ENCODE results near the gene RHCG.

RHCG gene

DNA sequence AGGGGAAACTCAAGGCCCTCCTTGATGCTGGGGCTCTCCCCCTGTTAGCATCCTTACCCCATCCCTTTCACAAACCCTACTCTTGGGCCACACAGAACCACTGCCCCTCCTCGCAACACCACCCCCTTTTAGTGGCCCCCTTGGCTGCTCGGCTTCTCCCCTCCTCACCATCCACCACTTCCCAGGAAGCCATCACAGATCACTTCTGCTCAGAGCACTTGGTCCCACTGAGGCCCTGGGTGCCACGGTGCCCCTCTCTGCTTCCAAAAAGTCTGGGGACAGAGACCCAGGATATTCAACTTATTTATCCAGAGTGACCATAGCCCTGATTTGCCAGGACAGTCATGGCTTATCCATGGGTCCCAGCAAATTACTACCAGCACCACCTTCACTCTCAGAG lies 2.4 kb downstream of the RHCG start:
- no peak overlapping the region for H3K27ac ChIP-seq (ENCODE audit: insufficient read depth, low read length, poor library complexity, severe bottlenecking)
- peaks cover 14% of the 10 kb centered on the region for H3K27me3 ChIP-seq (replicated peaks; ENCODE audit: control insufficient read depth, insufficient read depth, low read length, poor library complexity, severe bottlenecking)
- H3K4me3 ChIP-seq (ENCODE audit: insufficient read depth, low read depth, low read length, poor library complexity, severe bottlenecking), result no peak overlapping the region
- peaks cover 6% of the 10 kb centered on the region for H3K4me1 ChIP-seq (ENCODE audit: control insufficient read depth, insufficient read depth, low read length, poor library complexity, severe bottlenecking)
- no peaks in the 10 kb centered on the region for H3K36me3 ChIP-seq (ENCODE audit: control insufficient read depth, insufficient read depth, low read length)
- H3K9me3 ChIP-seq (ENCODE audit: control insufficient read depth, low read length), result no peaks in the 10 kb centered on the region
- DNase-seq, result no peak

DNA sequence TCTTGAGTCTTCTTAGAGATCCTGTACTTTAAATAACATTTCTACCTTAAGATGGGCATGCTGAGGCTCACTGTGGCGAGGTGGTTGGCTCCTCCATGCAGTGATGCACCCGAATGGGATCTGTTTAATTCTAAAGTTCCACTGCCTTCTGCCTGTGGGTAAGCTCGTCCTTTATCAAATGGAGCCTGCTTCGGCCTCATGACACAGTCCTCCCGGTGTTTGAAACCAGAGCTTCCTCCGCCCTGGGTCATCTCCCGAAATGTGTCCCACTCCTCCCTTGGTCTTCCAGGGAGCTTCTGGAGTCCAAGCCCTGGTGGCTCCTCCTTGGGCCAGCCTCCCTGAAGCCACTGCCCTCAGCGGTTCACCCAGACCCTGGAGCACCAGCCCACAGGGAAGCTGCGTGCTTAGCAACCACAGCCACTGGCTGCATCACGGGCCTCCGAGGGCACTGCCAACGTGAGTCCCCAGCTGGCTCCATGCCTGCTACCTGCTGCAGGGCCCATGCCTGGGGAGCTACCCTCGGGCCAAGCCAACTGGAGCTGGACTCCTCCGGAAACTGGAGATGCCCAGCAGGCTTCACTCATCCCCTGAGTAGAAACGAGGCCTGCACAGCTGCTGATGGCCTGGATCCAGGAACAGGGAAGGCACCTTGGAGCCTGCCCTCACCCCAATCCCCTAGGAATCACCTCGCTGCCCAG lies 3.3 kb downstream of the RHCG start:
- Histone ChIP-seq H3K27me3 (replicated peaks; ENCODE audit: control insufficient read depth, insufficient read depth, low read length, poor library complexity, severe bottlenecking) (peaks cover 14% of the 10 kb centered on the region), H3K4me3 (ENCODE audit: insufficient read depth, low read depth, low read length, poor library complexity, severe bottlenecking) (no peak overlapping the region), H3K27ac (ENCODE audit: insufficient read depth, low read length, poor library complexity, severe bottlenecking) (no peak overlapping the region), H3K9me3 (ENCODE audit: control insufficient read depth, low read length) (no peaks in the 10 kb centered on the region), H3K4me1 (ENCODE audit: control insufficient read depth, insufficient read depth, low read length, poor library complexity, severe bottlenecking) (peaks cover 6% of the 10 kb centered on the region), H3K36me3 (ENCODE audit: control insufficient read depth, insufficient read depth, low read length) (no peaks in the 10 kb centered on the region)
- DNase-seq, result no peak

DNA sequence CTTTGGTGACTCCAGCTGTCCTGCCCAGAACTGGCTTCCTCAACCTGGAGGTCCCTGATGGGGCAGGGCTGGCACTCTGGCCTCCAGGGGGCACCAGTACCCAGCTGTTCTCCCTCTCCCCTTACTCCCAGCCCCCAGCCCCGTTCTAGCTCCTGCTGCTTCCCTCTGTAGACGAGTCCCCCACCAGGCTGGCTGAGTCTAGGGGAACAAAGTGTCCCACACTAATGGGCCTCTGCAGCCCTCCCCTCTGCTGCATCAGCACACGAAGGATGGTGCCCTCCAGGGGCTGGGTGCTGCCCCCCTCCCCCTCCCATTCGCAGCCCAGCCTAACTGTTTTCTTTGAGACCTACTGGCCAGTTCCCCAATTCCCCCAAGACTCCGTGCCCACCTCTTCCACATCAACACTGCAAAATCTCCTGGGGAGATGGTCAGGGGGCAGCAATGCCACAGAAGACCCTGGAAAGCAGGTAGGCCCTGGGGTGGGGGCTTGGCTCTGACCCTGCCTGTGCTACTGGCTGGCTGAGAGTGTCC lies 4.2 kb downstream of the RHCG start:
- H3K4me3 ChIP-seq (ENCODE audit: insufficient read depth, low read depth, low read length, poor library complexity, severe bottlenecking), result no peak overlapping the region
- H3K27me3 ChIP-seq (replicated peaks; ENCODE audit: control insufficient read depth, insufficient read depth, low read length, poor library complexity, severe bottlenecking), result peaks cover 14% of the 10 kb centered on the region
- no peak for DNase-seq
- peaks cover 6% of the 10 kb centered on the region for H3K4me1 ChIP-seq (ENCODE audit: control insufficient read depth, insufficient read depth, low read length, poor library complexity, severe bottlenecking)
- H3K9me3 ChIP-seq (ENCODE audit: control insufficient read depth, low read length), result no peaks in the 10 kb centered on the region
- no peaks in the 10 kb centered on the region for H3K36me3 ChIP-seq (ENCODE audit: control insufficient read depth, insufficient read depth, low read length)
- H3K27ac ChIP-seq (ENCODE audit: insufficient read depth, low read length, poor library complexity, severe bottlenecking), result no peak overlapping the region

DNA sequence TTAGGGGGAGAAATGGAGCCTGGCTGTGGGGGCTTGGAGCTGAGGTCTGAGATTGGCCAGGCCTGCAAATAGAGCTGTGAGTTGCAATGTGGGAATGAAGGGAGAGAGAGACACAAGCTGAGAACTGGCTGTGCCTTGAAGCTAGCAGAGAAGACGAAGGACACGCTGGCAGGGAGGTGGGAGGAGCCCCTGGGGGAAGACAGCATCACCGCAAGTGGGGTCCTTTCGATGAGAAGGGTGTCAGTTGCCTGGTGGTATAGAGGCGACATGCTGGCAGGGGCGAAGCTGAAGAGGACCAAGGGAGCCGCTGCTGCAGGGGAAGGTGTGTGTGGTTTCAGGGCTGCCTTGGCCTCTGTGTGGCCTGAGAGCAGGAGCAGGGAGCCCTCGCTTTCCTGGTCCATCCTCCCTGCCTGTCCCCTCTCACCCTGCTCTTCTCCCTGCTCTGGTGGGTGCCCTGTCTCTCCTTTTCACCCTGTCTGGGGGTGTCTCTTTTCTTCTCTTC lies 5.5 kb downstream of the RHCG start:
- no peak overlapping the region for H3K27ac ChIP-seq (ENCODE audit: insufficient read depth, low read length, poor library complexity, severe bottlenecking)
- H3K27me3 ChIP-seq (replicated peaks; ENCODE audit: control insufficient read depth, insufficient read depth, low read length, poor library complexity, severe bottlenecking), result peaks cover 6% of the 10 kb centered on the region
- H3K4me3 ChIP-seq (ENCODE audit: insufficient read depth, low read depth, low read length, poor library complexity, severe bottlenecking), result no peak overlapping the region
- H3K9me3 ChIP-seq (ENCODE audit: control insufficient read depth, low read length), result no peaks in the 10 kb centered on the region
- no peak for DNase-seq
- peaks cover under 1% of the 10 kb centered on the region for H3K4me1 ChIP-seq (ENCODE audit: control insufficient read depth, insufficient read depth, low read length, poor library complexity, severe bottlenecking)
- no peaks in the 10 kb centered on the region for H3K36me3 ChIP-seq (ENCODE audit: control insufficient read depth, insufficient read depth, low read length)

GRCh38 chr15:89490081-89490813 lies 6.1 kb downstream of the RHCG start:
- no peaks in the 10 kb centered on the region for H3K4me1 ChIP-seq (ENCODE audit: control insufficient read depth, insufficient read depth, low read length, poor library complexity, severe bottlenecking)
- H3K27me3 ChIP-seq (replicated peaks; ENCODE audit: control insufficient read depth, insufficient read depth, low read length, poor library complexity, severe bottlenecking), result no peaks in the 10 kb centered on the region
- H3K9me3 ChIP-seq (ENCODE audit: control insufficient read depth, low read length), result no peaks in the 10 kb centered on the region
- no peaks in the 10 kb centered on the region for H3K36me3 ChIP-seq (ENCODE audit: control insufficient read depth, insufficient read depth, low read length)
- no peak for DNase-seq
- no peak overlapping the region for H3K4me3 ChIP-seq (ENCODE audit: insufficient read depth, low read depth, low read length, poor library complexity, severe bottlenecking)
- H3K27ac ChIP-seq (ENCODE audit: insufficient read depth, low read length, poor library complexity, severe bottlenecking), result no peak overlapping the region

DNA sequence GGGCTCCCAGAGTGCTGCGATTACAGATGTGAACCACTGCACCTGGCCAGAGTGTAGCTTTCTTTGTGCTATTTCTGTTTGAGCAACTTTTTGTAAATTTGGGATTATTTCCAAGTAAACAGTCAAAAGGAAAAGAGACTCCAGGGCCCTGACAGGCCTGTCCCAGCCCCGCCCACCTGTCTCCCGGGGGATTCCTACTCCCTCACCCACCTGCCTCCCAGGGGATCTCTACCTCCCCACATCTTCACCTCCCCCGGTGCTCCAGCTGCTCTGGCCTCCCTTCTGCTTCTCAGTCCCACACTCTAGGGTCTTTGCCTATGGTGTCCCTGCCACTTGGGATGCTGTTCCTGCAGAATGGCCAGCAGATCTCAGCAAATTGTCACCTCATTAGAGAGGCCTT lies 7.0 kb downstream of the RHCG start:
- Histone ChIP-seq H3K27ac (ENCODE audit: insufficient read depth, low read length, poor library complexity, severe bottlenecking) (no peak overlapping the region), H3K4me1 (ENCODE audit: control insufficient read depth, insufficient read depth, low read length, poor library complexity, severe bottlenecking) (no peaks in the 10 kb centered on the region), H3K9me3 (ENCODE audit: control insufficient read depth, low read length) (no peaks in the 10 kb centered on the region), H3K27me3 (replicated peaks; ENCODE audit: control insufficient read depth, insufficient read depth, low read length, poor library complexity, severe bottlenecking) (no peaks in the 10 kb centered on the region), H3K4me3 (ENCODE audit: insufficient read depth, low read depth, low read length, poor library complexity, severe bottlenecking) (no peak overlapping the region), H3K36me3 (ENCODE audit: control insufficient read depth, insufficient read depth, low read length) (no peaks in the 10 kb centered on the region)
- DNase-seq, result no peak

DNA sequence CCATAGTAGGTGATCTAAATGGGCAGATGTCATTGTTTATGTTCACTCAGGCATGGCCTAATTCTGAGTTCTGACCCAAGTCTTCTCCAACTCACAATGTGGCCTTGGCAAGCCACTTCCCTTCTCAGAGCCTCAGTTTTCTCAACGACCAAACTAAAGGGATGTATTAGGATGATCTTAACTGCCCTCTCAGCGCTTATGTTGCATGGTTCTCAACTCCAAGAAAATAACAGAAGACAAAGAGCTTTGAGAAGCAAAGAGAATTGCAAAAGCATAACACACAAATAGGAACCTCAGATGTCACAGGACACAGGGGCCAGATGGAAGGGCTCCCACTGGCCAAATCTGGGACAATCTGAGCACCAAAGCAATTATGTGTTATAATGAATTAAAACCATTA lies 8.6 kb downstream of the RHCG start:
- no peak for DNase-seq
- Histone ChIP-seq H3K4me3 (ENCODE audit: insufficient read depth, low read depth, low read length, poor library complexity, severe bottlenecking) (no peak overlapping the region), H3K27me3 (replicated peaks; ENCODE audit: control insufficient read depth, insufficient read depth, low read length, poor library complexity, severe bottlenecking) (peaks cover 6% of the 10 kb centered on the region), H3K36me3 (ENCODE audit: control insufficient read depth, insufficient read depth, low read length) (no peaks in the 10 kb centered on the region), H3K4me1 (ENCODE audit: control insufficient read depth, insufficient read depth, low read length, poor library complexity, severe bottlenecking) (no peaks in the 10 kb centered on the region), H3K27ac (ENCODE audit: insufficient read depth, low read length, poor library complexity, severe bottlenecking) (no peak overlapping the region), H3K9me3 (ENCODE audit: control insufficient read depth, low read length) (no peaks in the 10 kb centered on the region)

- H3K9me3 ChIP-seq (ENCODE audit: control insufficient read depth, low read length), result no peaks in the 10 kb centered on the region
- H3K4me3 ChIP-seq (ENCODE audit: insufficient read depth, low read depth, low read length, poor library complexity, severe bottlenecking), result peak overlapping the region; percentile 12
- H3K27ac ChIP-seq (ENCODE audit: insufficient read depth, low read length, poor library complexity, severe bottlenecking), result no peak overlapping the region
- no peaks in the 10 kb centered on the region for H3K4me1 ChIP-seq (ENCODE audit: control insufficient read depth, insufficient read depth, low read length, poor library complexity, severe bottlenecking)
- no peak for DNase-seq
- H3K36me3 ChIP-seq (ENCODE audit: control insufficient read depth, insufficient read depth, low read length), result no peaks in the 10 kb centered on the region
- peaks cover 6% of the 10 kb centered on the region for H3K27me3 ChIP-seq (replicated peaks; ENCODE audit: control insufficient read depth, insufficient read depth, low read length, poor library complexity, severe bottlenecking)
Measured at GRCh38 chr15:89486726-89487050, 9.7 kb downstream of the RHCG start.

DNA sequence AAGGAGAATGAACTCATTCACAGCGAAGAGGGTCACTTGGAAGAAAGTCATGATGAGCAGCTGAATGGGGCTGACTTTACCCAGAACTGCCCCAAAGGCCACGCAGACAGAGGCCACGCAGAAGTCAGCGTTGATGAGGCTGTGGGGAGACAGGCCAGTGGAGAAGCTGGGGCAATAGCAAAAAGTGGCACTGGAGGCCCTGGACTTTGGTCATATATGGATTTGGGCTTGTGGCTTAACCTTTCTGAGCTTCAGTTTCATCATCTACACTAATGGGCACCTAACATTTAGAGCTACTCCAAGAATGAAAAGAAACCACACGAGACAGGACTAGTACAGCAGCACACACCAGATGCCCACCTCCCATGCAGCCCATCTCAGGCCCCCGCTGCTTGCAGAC lies 13.3 kb downstream of the RHCG start:
- no peak for DNase-seq
- no peaks in the 10 kb centered on the region for H3K9me3 ChIP-seq (ENCODE audit: control insufficient read depth, low read length)
- no peaks in the 10 kb centered on the region for H3K36me3 ChIP-seq (ENCODE audit: control insufficient read depth, insufficient read depth, low read length)
- peaks cover 6% of the 10 kb centered on the region for H3K27me3 ChIP-seq (replicated peaks; ENCODE audit: control insufficient read depth, insufficient read depth, low read length, poor library complexity, severe bottlenecking)
- no peak overlapping the region for H3K4me3 ChIP-seq (ENCODE audit: insufficient read depth, low read depth, low read length, poor library complexity, severe bottlenecking)
- H3K4me1 ChIP-seq (ENCODE audit: control insufficient read depth, insufficient read depth, low read length, poor library complexity, severe bottlenecking), result no peaks in the 10 kb centered on the region
- no peak overlapping the region for H3K27ac ChIP-seq (ENCODE audit: insufficient read depth, low read length, poor library complexity, severe bottlenecking)

GRCh38 chr15:89482139-89482538 lies 14.2 kb downstream of the RHCG start:
- no peak for DNase-seq
- Histone ChIP-seq H3K36me3 (ENCODE audit: control insufficient read depth, insufficient read depth, low read length) (no peaks in the 10 kb centered on the region), H3K4me3 (ENCODE audit: insufficient read depth, low read depth, low read length, poor library complexity, severe bottlenecking) (no peak overlapping the region), H3K9me3 (ENCODE audit: control insufficient read depth, low read length) (no peaks in the 10 kb centered on the region), H3K27me3 (replicated peaks; ENCODE audit: control insufficient read depth, insufficient read depth, low read length, poor library complexity, severe bottlenecking) (peaks cover 6% of the 10 kb centered on the region), H3K4me1 (ENCODE audit: control insufficient read depth, insufficient read depth, low read length, poor library complexity, severe bottlenecking) (no peaks in the 10 kb centered on the region), H3K27ac (ENCODE audit: insufficient read depth, low read length, poor library complexity, severe bottlenecking) (no peak overlapping the region)
